ENCODE data around the gene METTL18. TPM values are rescaled to one million over a fixed set of nuclear protein-coding genes. Genes with fewer than 3 reads are reported as not detected.

METTL18 gene
- total RNA-seq: 4.3 and 7.4 TPM in 2 replicates

GRCh38 chr1:169794530-169795416, at the start of gene METTL18:
Gene METTL18, minus strand, starts transcription at chr1:169794907. Its CDS starts 1,212 bp downstream, at chr1:169793695.

Other genes starting within 250 kb of the METTL18 start
- gene F5, start 208.4 kb downstream of the METTL18 start, total RNA-seq: under 0.01 and 0.07 TPM in 2 replicates
- gene SELP, start 164.8 kb downstream of the METTL18 start, total RNA-seq: not detected in 2 replicates
- not detected in 2 replicates for gene SELL, start 83.3 kb downstream of the METTL18 start, total RNA-seq
- not detected in 2 replicates for gene SELE, start 60.8 kb downstream of the METTL18 start, total RNA-seq
- gene SCYL3, start 99.0 kb upstream of the METTL18 start, total RNA-seq: 3.5 and 5.7 TPM in 2 replicates